ACHN (cell line): ENCODE data around the gene TMUB2.

ENCODE experiments used
- DNase-seq: peaks from one replicate; pipeline ENCODE4 v3.0.0-alpha.2; 2015
- in situ Hi-C: cut with HindIII; loops from 2 replicates; pipeline ENCODE4 v1.10.0; 2017; ENCODE audit warnings: low sequenced_read_pairs, low pct_ligation_motif_present, low pct_unique_long_range_greater_than_20kb

TMUB2 gene

GRCh38 chr17:44212507-44213402 is 26.0 kb downstream of the TMUB2 start:
- in situ Hi-C loops, result no loop called here
- DNase-seq, result no peak

- DNase-seq, result no peak
- in situ Hi-C loops, result no loop called here
Observed at GRCh38 chr17:44213403-44214229, 26.8 kb downstream of the TMUB2 start.

GRCh38 chr17:44214230-44214494 is 27.4 kb downstream of the TMUB2 start:
- in situ Hi-C loops, result no loop called here
- DNase-seq, result no peak

- in situ Hi-C loops, result no loop called here
- DNase-seq, result no peak
Observed at GRCh38 chr17:44214896-44215295, 28.1 kb downstream of the TMUB2 start.

- in situ Hi-C loops, result no loop called here
- no peak for DNase-seq
Observed at GRCh38 chr17:44216173-44216572, 29.4 kb downstream of the TMUB2 start.

- in situ Hi-C loops, result no loop called here
- no peak for DNase-seq
Observed at GRCh38 chr17:44216694-44217093, 29.9 kb downstream of the TMUB2 start.

GRCh38 chr17:44217738-44218343 is 31.1 kb downstream of the TMUB2 start:
- in situ Hi-C loops, result no loop called here
- DNase-seq, result no peak

GRCh38 chr17:44218344-44219107 is 31.8 kb downstream of the TMUB2 start:
- in situ Hi-C loops, result no loop called here
- peak; percentile 93 for DNase-seq

GRCh38 chr17:44219108-44219615 is 32.4 kb downstream of the TMUB2 start:
- in situ Hi-C loops, result no loop called here
- DNase-seq, result peak; percentile 79

- in situ Hi-C loops, result no loop called here
- peak; percentile 77 for DNase-seq
Observed at GRCh38 chr17:44219616-44220212, 32.9 kb downstream of the TMUB2 start, which contains the start of gene UBTF. TSS of gene UBTF (minus strand) at chr17:44219675. CDS start at chr17:44218229, 1,446 bp downstream.

GRCh38 chr17:44220213-44221083 is 33.7 kb downstream of the TMUB2 start:
- DNase-seq, result peak; percentile 49
- in situ Hi-C loops, result no loop called here

- DNase-seq, result peak; percentile 83
Observed at GRCh38 chr17:44221084-44221861, 34.5 kb downstream of the TMUB2 start.

GRCh38 chr17:44221862-44222111 is 35.0 kb downstream of the TMUB2 start:
- no peak for DNase-seq
- in situ Hi-C loops, result no loop called here

More at GRCh38 chr17:44221084-44221861, 34.5 kb downstream of the TMUB2 start:
- in situ Hi-C loops, result no loop called here

- in situ Hi-C loops, result no loop called here
- DNase-seq, result peak; percentile 85
Observed at GRCh38 chr17:44222112-44222869, 35.5 kb downstream of the TMUB2 start.

GRCh38 chr17:44223541-44224071 is 36.8 kb downstream of the TMUB2 start:
- DNase-seq, result peak; percentile 91

GRCh38 chr17:44229090-44229489 is 42.3 kb downstream of the TMUB2 start:
- in situ Hi-C loops, result no loop called here
- no peak for DNase-seq

More at GRCh38 chr17:44223541-44224071, 36.8 kb downstream of the TMUB2 start:
- in situ Hi-C loops, result no loop called here
